Panc1 (cell line): ENCODE results near the gene TNFRSF17. TPM values are rescaled to one million over a fixed set of nuclear protein-coding genes. Genes with fewer than 3 reads are reported as not detected.

Experiments
- ATAC-seq: fragments of 200-7000 bp; cut with Tn5 transposase; 2 replicates; pipeline ENCODE4 v1.9.1; 2020; ENCODE audit warnings: mild to moderate bottlenecking, moderate library complexity
- BruUV-seq: library from RNA; stranded (reverse); fragments of 400-500 nt; replicated peaks from 2 replicates; lab custom pipeline; 2021; lab: Mats Ljungman, UMichigan
- CTCF ChIA-PET: fragments of 300-600 bp; sonication (Branson Sonifier 250); formaldehyde crosslinking; loops from one replicate; lab custom pipeline; 2022; ENCODE audit warnings: antibody characterized with exemption; lab: Charles Lee
- POLR2A ChIA-PET: fragments of 300-600 bp; sonication (Branson Sonifier 250); formaldehyde crosslinking; loops from one replicate; lab custom pipeline; 2022; ENCODE audit warnings: antibody characterized with exemption; lab: Charles Lee
- DNase-seq: peaks from one replicate; pipeline ENCODE4 v3.0.0-alpha.2; 2010; ENCODE audit warnings: low read depth, low spot score
- H3K27ac ChIP-seq: 2 replicates; pipeline ENCODE4 v1.5.1; 2011; ENCODE audit warnings: mild to moderate bottlenecking, low read length, inconsistent platforms
- H3K27me3 ChIP-seq: fragments of 200-500 bp; sonication (Bioruptor generic); 2 replicates; pipeline ENCODE4 v1.6.0; 2014; ENCODE audit warnings: low read length, inconsistent platforms; ENCODE audit not compliant: control insufficient read depth, insufficient read depth
- H3K36me3 ChIP-seq: fragments of 200-500 bp; sonication (Bioruptor generic); 2 replicates; pipeline ENCODE4 v1.5.1; 2014; ENCODE audit warnings: inconsistent platforms, mild to moderate bottlenecking, low read length, moderate library complexity; ENCODE audit not compliant: control insufficient read depth, insufficient read depth
- H3K4me1 ChIP-seq: 2 replicates; pipeline ENCODE4 v1.5.1; 2011; ENCODE audit warnings: inconsistent platforms, mild to moderate bottlenecking, low read length, moderate library complexity; ENCODE audit not compliant: control insufficient read depth, insufficient read depth
- H3K4me3 ChIP-seq, 2 experiments: 2 replicates each; pipeline ENCODE4 v1.5.1; 2011 to 2012; ENCODE audit warnings: low read depth in 2 of 2, low read length in 2 of 2, mild to moderate bottlenecking in 2 of 2, inconsistent platforms in 1 of 2, moderate library complexity in 1 of 2
- H3K9me3 ChIP-seq: fragments of 200-500 bp; sonication (Bioruptor generic); 2 replicates; pipeline ENCODE4 v1.5.1; 2014; ENCODE audit warnings: low read depth, mild to moderate bottlenecking, inconsistent platforms, low read length, moderate library complexity; ENCODE audit not compliant: control insufficient read depth, insufficient read depth
- CTCF ChIP-seq: fragments of 450-650 bp; IDR thresholded peaks from 2 replicates; pipeline ENCODE4 v1.5.1; 2017; ENCODE audit warnings: mild to moderate bottlenecking
- POLR2AphosphoS5 ChIP-seq: IDR thresholded peaks from 2 replicates; pipeline ENCODE4 v1.6.1; 2012; ENCODE audit warnings: mild to moderate bottlenecking, low read depth, low read length, moderate library complexity
- REST ChIP-seq, 2 experiments: IDR thresholded peaks; 2 replicates each; pipeline ENCODE4 v1.6.1; 2011 to 2012; ENCODE audit warnings: low read depth in 2 of 2, control low read depth in 1 of 2, low read length in 1 of 2, mild to moderate bottlenecking in 1 of 2, moderate library complexity in 1 of 2; ENCODE audit not compliant: insufficient read depth in 1 of 2
- SIN3A ChIP-seq: IDR thresholded peaks from 2 replicates; pipeline ENCODE4 v1.6.1; 2012; ENCODE audit warnings: low read depth, mild to moderate bottlenecking, low read length, moderate library complexity, borderline replicate concordance; ENCODE audit not compliant: insufficient read depth
- TCF7L2 ChIP-seq: IDR thresholded peaks from 2 replicates; pipeline ENCODE4 v1.6.1; 2011; ENCODE audit warnings: mild to moderate bottlenecking, low read depth, low read length, inconsistent platforms
- in situ Hi-C: cut with HindIII; loops from 2 replicates; pipeline ENCODE4 v1.10.0; 2016; ENCODE audit warnings: low sequenced_read_pairs, low pct_unique_long_range_greater_than_20kb
- intact Hi-C: fragments of 100-400 bp; cut with micrococcal nuclease; formaldehyde crosslinking; loops from one replicate; pipeline ENCODE4 v1.10.0; 2022; ENCODE audit not compliant: unreplicated experiment
- total RNA-seq: library from RNA; stranded (reverse); gene quantifications from one replicate; pipeline ENCODE4 v1.2.1, GENCODE V29; 2021; ENCODE audit not compliant: unreplicated experiment

The TNFRSF17 gene
- total RNA-seq, 1 experiment from 2014 or later = not detected

GRCh38 chr16:11990702-11991390 lies 25.8 kb downstream of the TNFRSF17 start:
- no TSS peak for BruUV-seq
- ATAC-seq (no peak), DNase-seq (no peak)
- H3K36me3 ChIP-seq = no peaks in the 10 kb centered on the region
- H3K4me1 ChIP-seq = no peaks in the 10 kb centered on the region
- H3K9me3 ChIP-seq = no peaks in the 10 kb centered on the region
- in situ Hi-C loops (no loop called here), intact Hi-C loops (no loop called here)
- no peak overlapping the region for H3K27ac ChIP-seq
- H3K27me3 ChIP-seq = no peaks in the 10 kb centered on the region
- no peak overlapping the region for H3K4me3 ChIP-seq
- TF ChIP-seq TCF7L2 (no peak), SIN3A (no peak)
- ChIA-PET CTCF (interaction anchor here (0.6 to 0.7 kb wide), 2 partner anchors 77 to 1144 kb away, joined by 3 to 7 read pairs; no protein-coding TSS in a partner anchor), POLR2A (no interaction called here)

- intact Hi-C loops = no loop called here
- BruUV-seq = no TSS peak
- CTCF ChIA-PET = no interaction called here
Observed at GRCh38 chr16:11992008-11992584, 27.1 kb downstream of the TNFRSF17 start.

More at GRCh38 chr16:11992008-11992584, 27.1 kb downstream of the TNFRSF17 start:
- DNase-seq = no peak
- Histone ChIP-seq H3K4me3 (no peak overlapping the region), H3K4me1 (no peaks in the 10 kb centered on the region), H3K27ac (no peak overlapping the region), H3K36me3 (no peaks in the 10 kb centered on the region), H3K9me3 (no peaks in the 10 kb centered on the region), H3K27me3 (no peaks in the 10 kb centered on the region)
- POLR2A ChIA-PET = interaction anchor here (0.6 kb wide), 1 partner anchor 1974 kb away, joined by 4 read pairs; no protein-coding TSS in a partner anchor
- TF ChIP-seq POLR2AphosphoS5 (no peak), REST (IDR thresholded peaks at IDR 0.05; ENCODE audit: insufficient read depth in 1 of 2, low read depth in 2 of 2, low read length in 1 of 2) (no peak), SIN3A (no peak), CTCF (no peak), TCF7L2 (no peak)
- ATAC-seq = no peak
- in situ Hi-C loops = no loop called here
